Measurements from ENCODE around the gene ARHGDIG.
A peak's percentile ranks its signal among the peaks of the same experiment; 100 is the strongest.
"Not testable (repeated sequence)": the region's sequence is repeated elsewhere in the genome, so short reads cannot be mapped to it uniquely, and the experiment has no call there.

The ARHGDIG gene

GRCh38 chr16:301950-302349 lies 21.6 kb downstream of the ARHGDIG start:
- DNase-seq, result no peak

- no peak for DNase-seq
Observed at GRCh38 chr16:303760-304505, 23.5 kb downstream of the ARHGDIG start.

- DNase-seq, result no peak
Observed at GRCh38 chr16:305916-306626, 25.7 kb downstream of the ARHGDIG start.

- DNase-seq, result no peak
Observed at GRCh38 chr16:306911-307370, 26.6 kb downstream of the ARHGDIG start.

GRCh38 chr16:307691-308312 lies 27.4 kb downstream of the ARHGDIG start:
- DNase-seq, result no peak

GRCh38 chr16:309476-309875 lies 29.1 kb downstream of the ARHGDIG start:
- no peak for DNase-seq

- DNase-seq, result no peak
Observed at GRCh38 chr16:311725-312124, 31.3 kb downstream of the ARHGDIG start.

- DNase-seq, result no peak
Observed at GRCh38 chr16:314351-314750, 34.0 kb downstream of the ARHGDIG start.

GRCh38 chr16:314795-315299 lies 34.5 kb downstream of the ARHGDIG start:
- no peak for DNase-seq

- no peak for DNase-seq
Observed at GRCh38 chr16:316741-317464, 36.5 kb downstream of the ARHGDIG start.

GRCh38 chr16:317583-317982 lies 37.2 kb downstream of the ARHGDIG start:
- no peak for DNase-seq

- DNase-seq, result no peak
Observed at GRCh38 chr16:318628-319027, 38.2 kb downstream of the ARHGDIG start.

- no peak for DNase-seq
Observed at GRCh38 chr16:320206-320605, 39.8 kb downstream of the ARHGDIG start.

GRCh38 chr16:321532-321931 lies 41.1 kb downstream of the ARHGDIG start:
- no peak for DNase-seq

- no peak for DNase-seq
Observed at GRCh38 chr16:322476-323143, 42.2 kb downstream of the ARHGDIG start.

- DNase-seq, result no peak
Observed at GRCh38 chr16:324201-324450, 43.7 kb downstream of the ARHGDIG start.

- DNase-seq, result peak; percentile 55
Observed at GRCh38 chr16:324451-325334, 44.3 kb downstream of the ARHGDIG start.

- no peak for DNase-seq
Observed at GRCh38 chr16:325375-326145, 45.2 kb downstream of the ARHGDIG start.

- DNase-seq, result no peak
Observed at GRCh38 chr16:330741-331140, 50.4 kb downstream of the ARHGDIG start.

GRCh38 chr16:331181-331814 lies 50.9 kb downstream of the ARHGDIG start:
- DNase-seq, result not testable (repeated sequence)

Measured in activated CD4-positive, alpha-beta T cell treated with anti-CD3 and anti-CD28 coated beads, Interleukin-2, Interleukin-6, amounts not matched to agents 100 ng/mL and 50 ng/mL, durations not matched to agents 16 hours and 8 hours (primary cell).